MM.1S (cell line): ENCODE data around the gene GNAQ.

ENCODE experiments used
- DNase-seq: peaks from one replicate; pipeline ENCODE4 v3.0.0-alpha.2; 2015
- H2AFZ ChIP-seq: fragments of 300-600 bp; sonication (generic); 2 replicates; pipeline ENCODE4 v1.6.0; 2016; ENCODE audit warnings: antibody characterized with exemption, low read length
- H3F3A ChIP-seq: fragments of 300-600 bp; sonication (generic); 2 replicates; pipeline ENCODE4 v1.6.1; 2016; ENCODE audit warnings: mild to moderate bottlenecking, antibody characterized with exemption, low read length, moderate library complexity, mixed read lengths; ENCODE audit not compliant: insufficient read depth
- H3K27ac ChIP-seq: fragments of 300-600 bp; sonication (generic); 2 replicates; pipeline ENCODE4 v1.5.1; 2016; ENCODE audit warnings: mild to moderate bottlenecking, low read length
- H3K27me3 ChIP-seq: fragments of 300-600 bp; sonication (generic); replicated peaks from 2 replicates; pipeline ENCODE4 v1.6.0; 2016; ENCODE audit warnings: low read length; ENCODE audit not compliant: insufficient read depth
- H3K36me3 ChIP-seq: fragments of 300-600 bp; sonication (generic); replicated peaks from 2 replicates; pipeline ENCODE4 v1.6.1; 2016; ENCODE audit warnings: mild to moderate bottlenecking, low read length, mixed read lengths; ENCODE audit not compliant: insufficient read depth
- H3K4me1 ChIP-seq: fragments of 300-600 bp; sonication (generic); 2 replicates; pipeline ENCODE4 v1.6.1; 2016; ENCODE audit warnings: low read length, mixed read lengths
- H3K4me2 ChIP-seq: fragments of 300-600 bp; sonication (generic); 2 replicates; pipeline ENCODE4 v1.6.0; 2016; ENCODE audit warnings: low read depth, low read length
- H3K4me3 ChIP-seq: fragments of 300-600 bp; sonication (generic); 2 replicates; pipeline ENCODE4 v1.5.1; 2016; ENCODE audit warnings: low read length, mixed read lengths
- H3K79me2 ChIP-seq: fragments of 300-600 bp; sonication (generic); 2 replicates; pipeline ENCODE4 v1.6.1; 2016; ENCODE audit warnings: mixed run types, low read length, mixed read lengths
- H3K9ac ChIP-seq: fragments of 300-600 bp; sonication (generic); 2 replicates; pipeline ENCODE4 v1.6.1; 2016; ENCODE audit warnings: low read length, mixed read lengths
- H3K9me2 ChIP-seq: fragments of 300-600 bp; sonication (generic); replicated peaks from 2 replicates; pipeline ENCODE4 v1.6.1; 2016; ENCODE audit warnings: mild to moderate bottlenecking, low read length, mixed read lengths; ENCODE audit not compliant: insufficient read depth
- H3K9me3 ChIP-seq: fragments of 300-600 bp; sonication (generic); replicated peaks from 2 replicates; pipeline ENCODE4 v1.6.1; 2016; ENCODE audit warnings: mild to moderate bottlenecking, low read length, mixed read lengths; ENCODE audit not compliant: insufficient read depth
- H4K20me1 ChIP-seq: fragments of 300-600 bp; sonication (generic); 2 replicates; pipeline ENCODE4 v1.6.1; 2016; ENCODE audit warnings: mild to moderate bottlenecking, low read length, moderate library complexity, mixed read lengths; ENCODE audit not compliant: insufficient read depth
- EZH2 ChIP-seq: fragments of 300-600 bp; sonication (generic); optimal IDR thresholded peaks from 2 replicates; pipeline ENCODE3; 2017; ENCODE audit warnings: low read depth, mild to moderate bottlenecking, antibody characterized with exemption, low read length, mixed read lengths
- EZH2phosphoT487 ChIP-seq: fragments of 300-600 bp; sonication (generic); IDR thresholded peaks from 2 replicates; pipeline ENCODE4 v1.6.1; 2018; ENCODE audit warnings: antibody characterized with exemption, low read length
- TF ChIP-seq, protein P1 (sequence below): fragments of 300-600 bp; sonication (generic); IDR thresholded peaks from 2 replicates; pipeline ENCODE4 v1.5.1; 2016; ENCODE audit warnings: antibody characterized with exemption, low read length, mixed read lengths

The GNAQ gene

DNA sequence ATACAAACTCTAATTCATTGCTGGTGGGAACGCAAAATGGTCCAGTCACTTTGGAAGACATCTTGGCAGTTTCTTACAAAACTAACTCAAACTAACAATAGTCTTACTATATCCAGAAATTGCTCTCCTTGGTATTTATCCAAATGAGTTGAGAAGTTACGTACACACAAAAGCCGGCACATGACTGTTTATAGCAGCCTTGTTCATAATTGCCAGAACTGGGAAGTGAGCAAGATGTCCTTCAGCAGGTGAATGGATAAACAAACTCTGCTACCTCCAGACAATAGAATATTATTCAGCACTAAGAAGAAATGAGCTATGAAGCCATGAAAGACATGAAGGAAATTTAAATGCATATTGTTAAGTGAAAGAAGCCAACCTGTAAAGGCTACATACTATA is 17.9 kb upstream of the GNAQ start:
- no peak overlapping the region for H3K4me3 ChIP-seq
- H3K9ac ChIP-seq = no peak overlapping the region
- H3K27ac ChIP-seq = no peak overlapping the region
- H3K4me2 ChIP-seq = no peak overlapping the region
- no peaks in the 10 kb centered on the region for H3K4me1 ChIP-seq
- no peak for DNase-seq
- no peaks in the 10 kb centered on the region for H3K9me3 ChIP-seq
- H3K27me3 ChIP-seq = no peaks in the 10 kb centered on the region
- TF ChIP-seq, protein P1, sequence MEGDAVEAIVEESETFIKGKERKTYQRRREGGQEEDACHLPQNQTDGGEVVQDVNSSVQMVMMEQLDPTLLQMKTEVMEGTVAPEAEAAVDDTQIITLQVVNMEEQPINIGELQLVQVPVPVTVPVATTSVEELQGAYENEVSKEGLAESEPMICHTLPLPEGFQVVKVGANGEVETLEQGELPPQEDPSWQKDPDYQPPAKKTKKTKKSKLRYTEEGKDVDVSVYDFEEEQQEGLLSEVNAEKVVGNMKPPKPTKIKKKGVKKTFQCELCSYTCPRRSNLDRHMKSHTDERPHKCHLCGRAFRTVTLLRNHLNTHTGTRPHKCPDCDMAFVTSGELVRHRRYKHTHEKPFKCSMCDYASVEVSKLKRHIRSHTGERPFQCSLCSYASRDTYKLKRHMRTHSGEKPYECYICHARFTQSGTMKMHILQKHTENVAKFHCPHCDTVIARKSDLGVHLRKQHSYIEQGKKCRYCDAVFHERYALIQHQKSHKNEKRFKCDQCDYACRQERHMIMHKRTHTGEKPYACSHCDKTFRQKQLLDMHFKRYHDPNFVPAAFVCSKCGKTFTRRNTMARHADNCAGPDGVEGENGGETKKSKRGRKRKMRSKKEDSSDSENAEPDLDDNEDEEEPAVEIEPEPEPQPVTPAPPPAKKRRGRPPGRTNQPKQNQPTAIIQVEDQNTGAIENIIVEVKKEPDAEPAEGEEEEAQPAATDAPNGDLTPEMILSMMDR = no peak
- no peak for TF ChIP-seq EZH2
- TF ChIP-seq EZH2phosphoT487 = no peak
- no peaks in the 10 kb centered on the region for H3K79me2 ChIP-seq
- no peaks in the 10 kb centered on the region for H4K20me1 ChIP-seq
- no peaks in the 10 kb centered on the region for H3K9me2 ChIP-seq
- H3F3A ChIP-seq = no peaks in the 10 kb centered on the region
- H2AFZ ChIP-seq = no peak overlapping the region
- no peaks in the 10 kb centered on the region for H3K36me3 ChIP-seq

DNA sequence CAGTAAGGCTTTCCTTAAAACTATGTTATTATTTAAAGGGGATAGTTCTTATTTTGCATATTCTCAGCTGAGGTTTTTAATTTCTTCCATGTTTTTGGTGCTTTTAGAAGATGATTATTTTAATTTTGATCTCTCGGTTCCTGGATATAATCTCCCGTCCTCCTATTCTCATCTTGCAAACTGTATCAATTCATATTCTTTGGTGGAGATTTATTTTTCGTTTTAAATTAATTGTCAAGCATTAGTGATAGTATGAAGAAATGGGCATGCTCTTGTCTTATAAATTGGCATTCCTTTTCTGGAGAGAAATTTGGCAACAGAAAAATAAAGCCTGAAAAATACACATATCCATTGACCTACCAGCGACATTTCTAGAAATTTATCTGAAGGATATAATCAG is 15.5 kb upstream of the GNAQ start:
- H3K4me1 ChIP-seq = no peaks in the 10 kb centered on the region
- no peaks in the 10 kb centered on the region for H3K27me3 ChIP-seq
- H3K36me3 ChIP-seq = no peaks in the 10 kb centered on the region
- no peak overlapping the region for H3K4me2 ChIP-seq
- no peak overlapping the region for H3K9ac ChIP-seq
- H4K20me1 ChIP-seq = no peaks in the 10 kb centered on the region
- H3K79me2 ChIP-seq = no peaks in the 10 kb centered on the region
- H2AFZ ChIP-seq = no peak overlapping the region
- TF ChIP-seq EZH2phosphoT487 = no peak
- no peak for TF ChIP-seq EZH2
- TF ChIP-seq, protein P1 = no peak
- H3K9me2 ChIP-seq = no peaks in the 10 kb centered on the region
- no peak for DNase-seq
- H3K27ac ChIP-seq = no peak overlapping the region
- H3K4me3 ChIP-seq = no peak overlapping the region
- no peaks in the 10 kb centered on the region for H3K9me3 ChIP-seq
- no peaks in the 10 kb centered on the region for H3F3A ChIP-seq

GRCh38 chr9:78046112-78046511 is 14.5 kb upstream of the GNAQ start:
- TF ChIP-seq EZH2phosphoT487 (no peak), EZH2 (no peak)
- TF ChIP-seq, protein P1 = no peak
- Histone ChIP-seq H3F3A (no peaks in the 10 kb centered on the region), H3K79me2 (no peaks in the 10 kb centered on the region), H3K27me3 (no peaks in the 10 kb centered on the region), H3K9me3 (no peaks in the 10 kb centered on the region), H3K27ac (no peak overlapping the region), H3K36me3 (no peaks in the 10 kb centered on the region), H2AFZ (no peak overlapping the region), H3K9me2 (no peaks in the 10 kb centered on the region), H3K4me2 (no peak overlapping the region), H3K4me1 (no peaks in the 10 kb centered on the region), H3K4me3 (no peak overlapping the region), H3K9ac (no peak overlapping the region), H4K20me1 (no peaks in the 10 kb centered on the region)
- DNase-seq = no peak
